Mesendoderm (in vitro differentiated cells): ENCODE data around the gene KCNJ3. TPM values are rescaled to one million over a fixed set of nuclear protein-coding genes. Genes with fewer than 3 reads are reported as not detected.
A peak's percentile ranks its signal among the peaks of the same experiment; 100 is the strongest.

Experiments
- DNase-seq: peaks from one replicate; pipeline ENCODE4 v3.0.0; 2013
- H2AK5ac ChIP-seq: 2 replicates; pipeline ENCODE4 v1.6.1; 2013; ENCODE audit warnings: low read length, inconsistent platforms
- H2BK120ac ChIP-seq: 2 replicates; pipeline ENCODE4 v1.6.1; 2013; ENCODE audit warnings: low read depth, mild to moderate bottlenecking, low read length, moderate library complexity, mixed read lengths
- H2BK15ac ChIP-seq: replicated peaks from 2 replicates; pipeline ENCODE4 v1.6.1; 2013; ENCODE audit warnings: low read depth, mild to moderate bottlenecking, moderate library complexity
- H2BK5ac ChIP-seq: 2 replicates; pipeline ENCODE4 v1.6.1; 2013; ENCODE audit warnings: low read length, inconsistent platforms
- H3K18ac ChIP-seq: 2 replicates; pipeline ENCODE4 v1.6.1; 2013; ENCODE audit warnings: mild to moderate bottlenecking, low read length, mixed read lengths
- H3K23ac ChIP-seq: one replicate; pipeline ENCODE4 v1.6.1; 2013; ENCODE audit warnings: low read length
- H3K27ac ChIP-seq: 2 replicates; pipeline ENCODE4 v1.5.1; 2013; ENCODE audit warnings: low read depth, mild to moderate bottlenecking, inconsistent platforms, low read length, moderate library complexity
- H3K27me3 ChIP-seq: 2 replicates; pipeline ENCODE4 v1.6.1; 2013; ENCODE audit warnings: low read length, control low read depth, mild to moderate bottlenecking, inconsistent platforms; ENCODE audit not compliant: insufficient read depth, poor library complexity
- H3K36me3 ChIP-seq: 2 replicates; pipeline ENCODE4 v1.6.1; 2013; ENCODE audit warnings: low read length, inconsistent platforms; ENCODE audit not compliant: control insufficient read depth, insufficient read depth
- H3K4ac ChIP-seq: one replicate; pipeline ENCODE4 v1.6.1; 2013; ENCODE audit warnings: low read depth, mild to moderate bottlenecking, low read length, moderate library complexity
- H3K4me1 ChIP-seq: 2 replicates; pipeline ENCODE4 v1.6.1; 2013; ENCODE audit warnings: low read depth, low read length, inconsistent platforms; ENCODE audit not compliant: control insufficient read depth
- H3K4me2 ChIP-seq: 2 replicates; pipeline ENCODE4 v1.6.1; 2013; ENCODE audit warnings: low read length
- H3K4me3 ChIP-seq: 2 replicates; pipeline ENCODE4 v1.5.1; 2013; ENCODE audit warnings: mild to moderate bottlenecking, low read length
- H3K56ac ChIP-seq: one replicate; pipeline ENCODE4 v1.6.1; 2013; ENCODE audit warnings: low read length
- H3K79me1 ChIP-seq: 2 replicates; pipeline ENCODE4 v1.6.1; 2013; ENCODE audit warnings: low read length, inconsistent platforms
- H3K79me2 ChIP-seq: 2 replicates; pipeline ENCODE4 v1.6.1; 2013; ENCODE audit warnings: mild to moderate bottlenecking, low read length; ENCODE audit not compliant: control insufficient read depth, insufficient read depth
- H3K9ac ChIP-seq: 2 replicates; pipeline ENCODE4 v1.6.1; 2013; ENCODE audit warnings: low read length, inconsistent platforms
- H4K5ac ChIP-seq: one replicate; pipeline ENCODE4 v1.6.1; 2013; ENCODE audit warnings: low read length
- H4K8ac ChIP-seq: one replicate; pipeline ENCODE4 v1.6.1; 2013; ENCODE audit warnings: low read depth, mild to moderate bottlenecking, control low read depth, low read length, moderate library complexity
- WGBS: extraction: QIAGEN DNeasy Blood & Tissue Kit; methylation state at CpG from one replicate; pipeline ENCODE4 v1.1.7; 2013; ENCODE audit warnings: low lambda C conversion rate, missing lambda C conversion rate; ENCODE audit not compliant: insufficient coverage; ENCODE audit errors: extremely low coverage; 5-methylcytosine and 5-hydroxymethylcytosine counted together
- polyA plus RNA-seq, 2 experiments: library from polyadenylated mRNA; stranded (reverse); fragments of 200-250 nt; gene quantifications; one replicate each; pipeline ENCODE4 v1.2.3, GENCODE V29; 2013

The KCNJ3 gene, protein sequence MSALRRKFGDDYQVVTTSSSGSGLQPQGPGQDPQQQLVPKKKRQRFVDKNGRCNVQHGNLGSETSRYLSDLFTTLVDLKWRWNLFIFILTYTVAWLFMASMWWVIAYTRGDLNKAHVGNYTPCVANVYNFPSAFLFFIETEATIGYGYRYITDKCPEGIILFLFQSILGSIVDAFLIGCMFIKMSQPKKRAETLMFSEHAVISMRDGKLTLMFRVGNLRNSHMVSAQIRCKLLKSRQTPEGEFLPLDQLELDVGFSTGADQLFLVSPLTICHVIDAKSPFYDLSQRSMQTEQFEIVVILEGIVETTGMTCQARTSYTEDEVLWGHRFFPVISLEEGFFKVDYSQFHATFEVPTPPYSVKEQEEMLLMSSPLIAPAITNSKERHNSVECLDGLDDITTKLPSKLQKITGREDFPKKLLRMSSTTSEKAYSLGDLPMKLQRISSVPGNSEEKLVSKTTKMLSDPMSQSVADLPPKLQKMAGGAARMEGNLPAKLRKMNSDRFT
- polyA plus RNA-seq (2013, experiment 1 of 2): 2.5 TPM
- polyA plus RNA-seq (2013, experiment 2 of 2): 2.3 TPM

GRCh38 chr2:154698296-154698720 lies at the start of gene KCNJ3:
Gene KCNJ3, plus strand, starts transcription at chr2:154698695. Its CDS starts 81 bp downstream, at chr2:154698776.
- no peaks in the 10 kb centered on the region for H3K4me1 ChIP-seq
- no peak within 1 kb of the TSS for H2BK120ac ChIP-seq
- peak within 1 kb of the TSS; percentile 96 for H3K4me2 ChIP-seq
- no peak within 1 kb of the TSS for H4K5ac ChIP-seq
- peak within 1 kb of the TSS; percentile 57 for H3K4me3 ChIP-seq
- H3K36me3 ChIP-seq: no peaks in the 10 kb centered on the region
- peak within 1 kb of the TSS; percentile 29 for H3K18ac ChIP-seq
- no peak within 1 kb of the TSS for H2BK15ac ChIP-seq
- no peak within 1 kb of the TSS for H3K27ac ChIP-seq
- H4K8ac ChIP-seq: no peak within 1 kb of the TSS
- peak within 1 kb of the TSS; percentile 92 for H3K56ac ChIP-seq
- peak within 1 kb of the TSS; percentile 85 for H3K9ac ChIP-seq
- peak within 1 kb of the TSS; percentile 0 for H3K4ac ChIP-seq
- no peak within 1 kb of the TSS for H2BK5ac ChIP-seq
- no CpG with 5 or more reads among the region's 16 CpGs for WGBS
- H3K79me2 ChIP-seq: no peaks in the 10 kb centered on the region
- no peak within 1 kb of the TSS for H2AK5ac ChIP-seq
- H3K27me3 ChIP-seq: no peaks in the 10 kb centered on the region
- peak; percentile 25 for DNase-seq
- peak within 1 kb of the TSS; percentile 51 for H3K23ac ChIP-seq
- no peaks in the 10 kb centered on the region for H3K79me1 ChIP-seq

DNA sequence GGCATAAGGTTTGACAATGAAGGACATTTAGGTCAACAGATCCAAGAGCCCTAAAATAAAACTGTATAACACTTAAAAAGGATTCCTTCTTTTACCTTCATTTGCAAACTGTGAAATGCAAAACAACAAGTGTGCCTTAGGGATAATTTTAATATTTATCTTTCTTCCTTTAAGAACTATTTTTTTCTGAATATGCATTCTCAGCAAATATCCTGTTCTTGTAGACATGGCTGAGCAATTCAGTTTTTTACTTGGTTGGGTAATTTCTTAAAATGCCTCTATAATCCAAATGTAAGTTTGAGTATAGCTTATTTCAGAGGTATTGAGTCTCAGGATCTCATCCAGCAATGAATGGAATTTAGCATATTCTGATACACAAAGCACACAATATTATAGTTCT lies 43.0 kb upstream of the KCNJ3 start:
- no peak overlapping the region for H2AK5ac ChIP-seq
- H3K79me1 ChIP-seq: no peaks in the 10 kb centered on the region
- H3K36me3 ChIP-seq: no peaks in the 10 kb centered on the region
- H3K4me1 ChIP-seq: no peaks in the 10 kb centered on the region
- no peak overlapping the region for H2BK15ac ChIP-seq
- no peaks in the 10 kb centered on the region for H3K79me2 ChIP-seq
- no peak for DNase-seq
- no peak overlapping the region for H2BK120ac ChIP-seq
- no peak overlapping the region for H3K4me2 ChIP-seq
- H3K18ac ChIP-seq: no peak overlapping the region
- no peak overlapping the region for H3K4me3 ChIP-seq
- H2BK5ac ChIP-seq: no peak overlapping the region
- H3K23ac ChIP-seq: no peak overlapping the region
- no peak overlapping the region for H3K9ac ChIP-seq
- H3K27ac ChIP-seq: no peak overlapping the region
- no peak overlapping the region for H3K4ac ChIP-seq
- no peak overlapping the region for H3K56ac ChIP-seq
- no peak overlapping the region for H4K8ac ChIP-seq
- no peak overlapping the region for H4K5ac ChIP-seq
- no peaks in the 10 kb centered on the region for H3K27me3 ChIP-seq

DNA sequence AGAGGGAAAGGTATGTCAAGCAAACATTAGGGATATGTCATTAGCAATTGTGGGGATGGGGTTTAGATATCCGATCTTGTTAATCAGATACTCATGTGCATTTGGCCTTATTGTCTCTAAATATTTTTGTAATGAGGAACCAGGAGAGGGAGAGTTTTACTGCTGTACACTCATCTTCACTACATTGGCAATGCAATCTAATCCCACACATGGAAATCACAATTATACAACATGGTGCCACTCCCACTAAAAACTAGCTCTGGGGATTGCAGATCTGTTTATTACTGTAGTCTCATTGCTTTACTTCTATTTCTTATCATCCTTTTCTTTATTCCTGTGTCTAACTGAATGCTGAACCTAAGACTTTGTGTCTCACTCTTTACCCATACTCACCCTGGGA lies 39.6 kb upstream of the KCNJ3 start:
- Histone ChIP-seq H2BK15ac (no peak overlapping the region), H3K27me3 (no peaks in the 10 kb centered on the region), H2BK5ac (no peak overlapping the region), H2AK5ac (no peak overlapping the region), H4K8ac (no peak overlapping the region), H3K4me1 (no peaks in the 10 kb centered on the region), H3K4me2 (no peak overlapping the region), H3K23ac (no peak overlapping the region), H3K36me3 (no peaks in the 10 kb centered on the region), H3K9ac (no peak overlapping the region), H3K4ac (no peak overlapping the region), H2BK120ac (no peak overlapping the region), H3K79me2 (no peaks in the 10 kb centered on the region), H3K56ac (no peak overlapping the region), H4K5ac (no peak overlapping the region), H3K27ac (no peak overlapping the region), H3K4me3 (no peak overlapping the region), H3K79me1 (no peaks in the 10 kb centered on the region), H3K18ac (no peak overlapping the region)
- no CpG with 5 or more reads among the region's 1 CpG for WGBS
- DNase-seq: no peak

GRCh38 chr2:154664248-154664647 lies 34.2 kb upstream of the KCNJ3 start:
- Histone ChIP-seq H2BK15ac (no peak overlapping the region), H4K5ac (no peak overlapping the region), H3K23ac (no peak overlapping the region), H3K4me3 (no peak overlapping the region), H4K8ac (no peak overlapping the region), H3K18ac (no peak overlapping the region), H3K36me3 (no peaks in the 10 kb centered on the region), H2AK5ac (no peak overlapping the region), H3K79me1 (no peaks in the 10 kb centered on the region), H3K4ac (no peak overlapping the region), H3K4me1 (no peaks in the 10 kb centered on the region), H3K9ac (no peak overlapping the region), H2BK120ac (no peak overlapping the region), H3K79me2 (no peaks in the 10 kb centered on the region), H2BK5ac (no peak overlapping the region), H3K56ac (no peak overlapping the region), H3K27ac (no peak overlapping the region), H3K4me2 (no peak overlapping the region), H3K27me3 (no peaks in the 10 kb centered on the region)
- no peak for DNase-seq

- Histone ChIP-seq H2BK15ac (no peak overlapping the region), H4K8ac (no peak overlapping the region), H3K27ac (no peak overlapping the region), H4K5ac (no peak overlapping the region), H3K4ac (no peak overlapping the region), H3K4me3 (no peak overlapping the region), H3K4me2 (no peak overlapping the region), H2AK5ac (no peak overlapping the region), H2BK5ac (no peak overlapping the region), H3K79me2 (no peaks in the 10 kb centered on the region), H3K9ac (no peak overlapping the region), H3K56ac (no peak overlapping the region), H3K36me3 (no peaks in the 10 kb centered on the region), H3K18ac (no peak overlapping the region), H3K4me1 (no peaks in the 10 kb centered on the region), H3K27me3 (no peaks in the 10 kb centered on the region), H2BK120ac (no peak overlapping the region), H3K23ac (no peak overlapping the region), H3K79me1 (no peaks in the 10 kb centered on the region)
- no peak for DNase-seq
- no CpG with 5 or more reads among the region's 1 CpG for WGBS
Measured at GRCh38 chr2:154670083-154670482, 28.4 kb upstream of the KCNJ3 start.

DNA sequence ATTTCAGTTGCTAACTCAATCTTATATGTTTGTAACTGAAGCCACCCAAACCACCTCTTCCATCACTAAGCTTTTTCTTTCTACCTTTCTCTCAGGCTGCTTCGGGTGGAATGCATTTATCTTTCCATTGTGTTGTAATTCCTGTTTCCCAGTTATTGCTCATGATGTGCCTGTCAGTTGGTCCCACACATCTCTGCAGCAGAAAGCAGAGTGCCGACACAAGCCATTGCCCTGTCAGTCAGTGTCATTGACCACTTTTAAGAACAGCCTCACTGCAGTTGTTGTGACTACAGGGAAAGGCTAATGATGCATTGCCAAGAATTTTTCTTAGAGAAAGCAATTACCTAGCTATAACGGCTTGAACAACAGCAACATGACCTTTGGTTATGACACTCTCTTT lies 24.8 kb upstream of the KCNJ3 start:
- Histone ChIP-seq H4K5ac (no peak overlapping the region), H3K79me1 (no peaks in the 10 kb centered on the region), H2AK5ac (no peak overlapping the region), H3K79me2 (no peaks in the 10 kb centered on the region), H2BK15ac (no peak overlapping the region), H3K4me1 (no peaks in the 10 kb centered on the region), H2BK5ac (no peak overlapping the region), H3K36me3 (no peaks in the 10 kb centered on the region), H3K27me3 (no peaks in the 10 kb centered on the region), H3K56ac (no peak overlapping the region), H3K4me2 (no peak overlapping the region), H3K23ac (no peak overlapping the region), H3K4me3 (no peak overlapping the region), H3K27ac (no peak overlapping the region), H3K9ac (no peak overlapping the region), H3K4ac (no peak overlapping the region), H4K8ac (no peak overlapping the region), H3K18ac (no peak overlapping the region), H2BK120ac (no peak overlapping the region)
- WGBS: no CpG with 5 or more reads among the region's 3 CpGs
- no peak for DNase-seq
